H1 (cell line): Measurements from ENCODE around the gene DISC1. TPM values are rescaled to one million over a fixed set of nuclear protein-coding genes. Genes with fewer than 3 reads are reported as not detected.

Source experiments
- ATF3 ChIP-seq: IDR thresholded peaks from 2 replicates; pipeline ENCODE4 v1.6.1; 2011; ENCODE audit warnings: low read depth, mild to moderate bottlenecking, low read length; ENCODE audit not compliant: insufficient read depth
- BACH1 ChIP-seq: IDR thresholded peaks from 2 replicates; pipeline ENCODE4 v1.6.1; 2012; ENCODE audit warnings: low read length, improper control_type of control experiment
- KDM5A ChIP-seq: fragments of 200-600 bp; IDR thresholded peaks from 2 replicates; pipeline ENCODE4 v1.7.1; 2012; ENCODE audit warnings: mild to moderate bottlenecking, low read length, inconsistent platforms, mixed read lengths
- RAD21 ChIP-seq, 2 experiments: IDR thresholded peaks in 1 of 2; conservative IDR thresholded peaks in 1 of 2; 2 replicates each; pipeline ENCODE4 v1.6.1; 2011; ENCODE audit warnings: low read depth in 2 of 2, low read length in 2 of 2, improper control_type of control experiment in 1 of 2, inconsistent platforms in 1 of 2, mild to moderate bottlenecking in 1 of 2, moderate library complexity in 1 of 2
- SIN3A ChIP-seq, 2 experiments: IDR thresholded peaks in 1 of 2; conservative IDR thresholded peaks in 1 of 2; 2 replicates each; pipeline ENCODE4 v1.6.1; 2011 to 2012; ENCODE audit warnings: low read length in 2 of 2, improper control_type of control experiment in 1 of 2, low read depth in 1 of 2, mild to moderate bottlenecking in 1 of 2
- SP1 ChIP-seq: IDR thresholded peaks from 2 replicates; pipeline ENCODE4 v1.6.1; 2011; ENCODE audit warnings: low read depth, low read length
- ZNF274 ChIP-seq: IDR thresholded peaks from 2 replicates; pipeline ENCODE4 v1.7.0; 2012; ENCODE audit warnings: low read length, borderline replicate concordance; ENCODE audit errors: extremely low read depth
- polyA plus RNA-seq, 7 experiments: library from polyadenylated mRNA; depleted of rRNA in 3 of 7; stranded (reverse) in 5 of 7; unstranded in 2 of 7; fragments of >200 nt in 5 of 7; fragments of 200-250 nt in 2 of 7; gene quantifications; 1 replicate in 5 of 7; 2 replicates in 1 of 7; 4 replicates in 1 of 7; pipeline versions ENCODE4 v1.2.1 to v1.2.3, GENCODE V29; 2011 to 2013; ENCODE audit warnings: missing spikeins in 2 of 7, mixed read lengths in 2 of 7
- total RNA-seq: library from RNA; stranded (reverse); fragmentation: NEBNext Ultra II Directional; extraction: Animal tissue kit (Norgen Biotek cat#: 25700); gene quantifications from 2 replicates; pipeline ENCODE4 v1.2.1, GENCODE V29; 2021

DISC1 gene
- total and polyA plus RNA-seq, 2 of the 8 experiments (the other 6 are each of a cell fraction or from before 2014, with no cell fraction given): 1.1 to 3.5 TPM

GRCh38 chr1:231893400-231894102, 267.0 kb downstream of the DISC1 start (continued):
- TF ChIP-seq RAD21 (IDR thresholded peaks at IDR 0.05 in 1 of 2, conservative IDR thresholded peaks at IDR 0.05 in 1 of 2; ENCODE audit: low read depth in 2 of 2, low read length in 2 of 2): no peak
- TF ChIP-seq BACH1: no peak
- no peak for TF ChIP-seq SP1
- TF ChIP-seq ZNF274: no peak
- no peak for TF ChIP-seq ATF3
- no peak for TF ChIP-seq SIN3A (conservative IDR thresholded peaks at IDR 0.05 in 1 of 2, IDR thresholded peaks at IDR 0.05 in 1 of 2; ENCODE audit: low read depth in 1 of 2, low read length in 2 of 2)
- TF ChIP-seq KDM5A: no peak
- TF ChIP-seq, all 59 proteins: peak for 0
